H1 (cell line): ENCODE results near the gene ITGAE. TPM values are rescaled to one million over a fixed set of nuclear protein-coding genes. Genes with fewer than 3 reads are reported as not detected.

ENCODE experiments used
- CTCF ChIA-PET: fragments of 300-600 bp; sonication (Branson Sonifier 250); formaldehyde crosslinking; loops from one replicate; lab custom pipeline; 2021; ENCODE audit not compliant: partially characterized antibody; lab: Charles Lee
- POLR2A ChIA-PET: fragments of 300-600 bp; sonication (Branson Sonifier 250); formaldehyde crosslinking; loops from one replicate; lab custom pipeline; 2021; ENCODE audit warnings: inconsistent platforms; ENCODE audit not compliant: partially characterized antibody; lab: Charles Lee
- DNase-seq, 2 experiments: peaks; one replicate each; pipeline versions ENCODE4 v3.0.0 to v3.0.0-alpha.2; 2010 to 2022; ENCODE audit warnings: low spot score in 2 of 2, low read depth in 1 of 2, mixed read lengths in 1 of 2
- FAIRE-seq: peaks from 2 replicates; lab custom pipeline; 2011; peaks lifted over from hg19 to GRCh38; lab: Jason Lieb, UNC
- H2AFZ ChIP-seq: 2 replicates; pipeline ENCODE4 v1.8.1; 2012; ENCODE audit warnings: low read length, inconsistent platforms
- H2AK5ac ChIP-seq: 2 replicates; pipeline ENCODE4 v1.6.1; 2013; ENCODE audit warnings: low read depth, low read length
- H2BK120ac ChIP-seq: replicated peaks from 2 replicates; pipeline ENCODE3; 2013; ENCODE audit warnings: low read depth, low read length, inconsistent platforms
- H2BK12ac ChIP-seq: 2 replicates; pipeline ENCODE4 v1.6.1; 2013; ENCODE audit warnings: low read depth, low read length
- H2BK15ac ChIP-seq: 2 replicates; pipeline ENCODE4 v1.6.1; 2013; ENCODE audit warnings: low read length
- H2BK20ac ChIP-seq: 2 replicates; pipeline ENCODE4 v1.6.1; 2013; ENCODE audit warnings: low read length
- H2BK5ac ChIP-seq: 2 replicates; pipeline ENCODE4 v1.6.1; 2013; ENCODE audit warnings: low read depth, low read length
- H3K14ac ChIP-seq: 2 replicates; pipeline ENCODE4 v1.6.1; 2013; ENCODE audit warnings: inconsistent platforms; ENCODE audit not compliant: insufficient read length
- H3K18ac ChIP-seq: 2 replicates; pipeline ENCODE4 v1.6.1; 2013; ENCODE audit warnings: low read length; ENCODE audit errors: extremely low read depth
- H3K23ac ChIP-seq: 2 replicates; pipeline ENCODE4 v1.6.1; 2013; ENCODE audit warnings: inconsistent platforms; ENCODE audit not compliant: insufficient read length
- H3K23me2 ChIP-seq: 2 replicates; pipeline ENCODE4 v1.6.1; 2013; ENCODE audit warnings: low read depth, low read length
- H3K27ac ChIP-seq: 2 replicates; pipeline ENCODE4 v1.6.1; 2011; ENCODE audit warnings: low read depth, low read length, inconsistent platforms
- H3K27me3 ChIP-seq, 4 experiments: replicated peaks in 1 of 4; 1 replicate in 1 of 4; 2 replicates in 3 of 4; pipeline versions ENCODE4 v1.6.1 to v1.8.1; 2011 to 2013; ENCODE audit warnings: low read length in 3 of 4, mild to moderate bottlenecking in 3 of 4, inconsistent platforms in 2 of 4, mixed read lengths in 2 of 4, moderate library complexity in 1 of 4; ENCODE audit not compliant: control insufficient read depth in 3 of 4, insufficient read depth in 3 of 4; ENCODE audit errors: extremely low read depth in 1 of 4
- H3K36me3 ChIP-seq, 4 experiments: 2 replicates each; pipeline versions ENCODE4 v1.6.1 to v1.8.1; 2011 to 2013; ENCODE audit warnings: mild to moderate bottlenecking in 4 of 4, low read length in 3 of 4, moderate library complexity in 2 of 4, control low read depth in 1 of 4, inconsistent platforms in 1 of 4; ENCODE audit not compliant: insufficient read depth in 4 of 4, control insufficient read depth in 2 of 4
- H3K4ac ChIP-seq: replicated peaks from 2 replicates; pipeline ENCODE3; 2013; ENCODE audit warnings: low read length, low read depth, mixed read lengths, inconsistent platforms; ENCODE audit not compliant: insufficient read length
- H3K4me1 ChIP-seq, 4 experiments: replicated peaks in 1 of 4; 1 replicate in 1 of 4; 2 replicates in 3 of 4; pipeline versions ENCODE4 v1.6.1 to v1.8.1; 2011 to 2013; ENCODE audit warnings: low read length in 3 of 4, inconsistent platforms in 2 of 4, mixed read lengths in 1 of 4; ENCODE audit not compliant: insufficient read depth in 4 of 4, control insufficient read depth in 3 of 4
- H3K4me2 ChIP-seq, 2 experiments: 2 replicates each; pipeline versions ENCODE4 v1.6.1 to v1.8.1; 2011 to 2013; ENCODE audit warnings: low read depth in 2 of 2, low read length in 2 of 2, control low read depth in 1 of 2, inconsistent platforms in 1 of 2, mild to moderate bottlenecking in 1 of 2; ENCODE audit not compliant: insufficient read depth in 1 of 2
- H3K4me3 ChIP-seq, 4 experiments: fragments of 200-600, 300-600 bp in 1 of 4; sonication (generic), shearing (Covaris generic), sonication (Bioruptor Twin) in 1 of 4; 2 replicates each; pipeline versions ENCODE4 v1.5.1 to v1.8.1; 2011 to 2016; ENCODE audit warnings: low read length in 4 of 4, low read depth in 3 of 4, control low read depth in 2 of 4, inconsistent platforms in 2 of 4, mild to moderate bottlenecking in 2 of 4, mixed read lengths in 1 of 4, moderate library complexity in 1 of 4; ENCODE audit not compliant: insufficient read depth in 2 of 4; ENCODE audit errors: extremely low read depth in 1 of 4
- H3K56ac ChIP-seq: replicated peaks from 2 replicates; pipeline ENCODE3; 2013; ENCODE audit warnings: low read depth, mild to moderate bottlenecking, mixed read lengths, low read length, inconsistent platforms; ENCODE audit not compliant: insufficient read length
- H3K79me1 ChIP-seq: 2 replicates; pipeline ENCODE4 v1.6.1; 2013; ENCODE audit warnings: low read depth, low read length, control low read depth
- H3K79me2 ChIP-seq, 2 experiments: 2 replicates each; pipeline versions ENCODE4 v1.6.1 to v1.8.1; 2012 to 2013; ENCODE audit warnings: low read length in 2 of 2, mild to moderate bottlenecking in 2 of 2, inconsistent platforms in 1 of 2; ENCODE audit not compliant: insufficient read depth in 2 of 2, control insufficient read depth in 1 of 2
- H3K9ac ChIP-seq, 4 experiments: replicated peaks in 1 of 4; 1 replicate in 1 of 4; 2 replicates in 3 of 4; pipeline versions ENCODE4 v1.6.1 to v1.8.1; 2011 to 2013; ENCODE audit warnings: low read depth in 3 of 4, low read length in 3 of 4, control low read depth in 2 of 4, mild to moderate bottlenecking in 2 of 4, moderate library complexity in 2 of 4, inconsistent platforms in 1 of 4; ENCODE audit errors: extremely low read depth in 1 of 4
- H3K9me3 ChIP-seq, 2 experiments: 2 replicates each; pipeline versions ENCODE4 v1.6.1 to v1.8.1; 2012 to 2013; ENCODE audit warnings: mild to moderate bottlenecking in 2 of 2, moderate library complexity in 2 of 2, control low read depth in 1 of 2, inconsistent platforms in 1 of 2, low read depth in 1 of 2, low read length in 1 of 2, mixed read lengths in 1 of 2; ENCODE audit not compliant: insufficient read depth in 2 of 2
- H4K20me1 ChIP-seq, 2 experiments: replicated peaks in 1 of 2; 2 replicates each; pipeline versions ENCODE3 to v1.8.1; 2011 to 2013; ENCODE audit warnings: inconsistent platforms in 2 of 2, low read length in 2 of 2, mild to moderate bottlenecking in 1 of 2; ENCODE audit not compliant: insufficient read depth in 2 of 2, control insufficient read depth in 1 of 2
- H4K5ac ChIP-seq: 2 replicates; pipeline ENCODE4 v1.6.1; 2013; ENCODE audit warnings: low read length, low read depth, mixed read lengths, inconsistent platforms; ENCODE audit not compliant: insufficient read length
- H4K8ac ChIP-seq: 2 replicates; pipeline ENCODE4 v1.8.0; 2013; ENCODE audit warnings: mild to moderate bottlenecking, moderate library complexity, low read length, inconsistent platforms; ENCODE audit not compliant: insufficient read depth; ENCODE audit errors: extremely low read depth
- H4K91ac ChIP-seq: replicated peaks from 2 replicates; pipeline ENCODE3; 2013; ENCODE audit warnings: low read length, mixed read lengths, inconsistent platforms; ENCODE audit not compliant: insufficient read length
- ASH2L ChIP-seq: fragments of 200-600, 300-600 bp; sonication (generic); IDR thresholded peaks from one replicate; pipeline ENCODE4 v1.7.1; 2017; ENCODE audit warnings: low read length
- CBX8 ChIP-seq: fragments of 300-800, 300-1000 bp; sonication (generic); IDR thresholded peaks from 2 replicates; pipeline ENCODE4 v1.7.1; 2016; ENCODE audit warnings: low read depth, low read length, borderline replicate concordance
- CEBPB ChIP-seq: IDR thresholded peaks from 2 replicates; pipeline ENCODE4 v1.6.1; 2012; ENCODE audit warnings: low read depth, low read length
- CTBP2 ChIP-seq: IDR thresholded peaks from 2 replicates; pipeline ENCODE4 v1.7.0; 2011; ENCODE audit warnings: borderline replicate concordance, mild to moderate bottlenecking, moderate library complexity, mixed read lengths, low read length; ENCODE audit not compliant: insufficient read depth, insufficient read length
- EGR1 ChIP-seq: IDR thresholded peaks from 2 replicates; pipeline ENCODE4 v1.6.1; 2011; ENCODE audit warnings: low read depth, low read length, borderline replicate concordance
- POU5F1 ChIP-seq: IDR thresholded peaks from 2 replicates; pipeline ENCODE4 v1.6.1; 2011; ENCODE audit warnings: low read depth, mild to moderate bottlenecking, low read length, moderate library complexity
- RBBP5 ChIP-seq: IDR thresholded peaks from 2 replicates; pipeline ENCODE4 v1.7.1; 2012; ENCODE audit warnings: low read depth, mild to moderate bottlenecking, inconsistent platforms, low read length, moderate library complexity, borderline replicate concordance
- SP2 ChIP-seq: IDR thresholded peaks from 2 replicates; pipeline ENCODE4 v1.6.1; 2012; ENCODE audit warnings: mild to moderate bottlenecking, low read length, inconsistent platforms
- SRF ChIP-seq: IDR thresholded peaks from 2 replicates; pipeline ENCODE4 v1.6.1; 2011; ENCODE audit warnings: mild to moderate bottlenecking, low read depth, low read length, moderate library complexity
- ZNF274 ChIP-seq: IDR thresholded peaks from 2 replicates; pipeline ENCODE4 v1.7.0; 2012; ENCODE audit warnings: low read length, borderline replicate concordance; ENCODE audit errors: extremely low read depth
- WGBS, 2 experiments: shearing (Covaris generic) in 1 of 2; methylation state at CpG; one replicate each; pipeline versions ENCODE4 v1.1.6 to v1.1.7; 2013 to 2015; ENCODE audit warnings: low lambda C conversion rate in 2 of 2, mixed read lengths in 2 of 2, inconsistent platforms in 1 of 2, low coverage in 1 of 2, missing lambda C conversion rate in 1 of 2; ENCODE audit not compliant: insufficient replicate concordance in 2 of 2, insufficient coverage in 1 of 2, insufficient read length in 1 of 2; ENCODE audit errors: extremely low coverage in 1 of 2, missing lambda C conversion rate in 1 of 2; 5-methylcytosine and 5-hydroxymethylcytosine counted together
- polyA plus RNA-seq, 7 experiments: library from polyadenylated mRNA; depleted of rRNA in 3 of 7; stranded (reverse) in 5 of 7; unstranded in 2 of 7; fragments of >200 nt in 5 of 7; fragments of 200-250 nt in 2 of 7; gene quantifications; 1 replicate in 5 of 7; 2 replicates in 1 of 7; 4 replicates in 1 of 7; pipeline versions ENCODE4 v1.2.1 to v1.2.3, GENCODE V29; 2011 to 2013; ENCODE audit warnings: missing spikeins in 2 of 7, mixed read lengths in 2 of 7
- total RNA-seq: library from RNA; stranded (reverse); fragmentation: NEBNext Ultra II Directional; extraction: Animal tissue kit (Norgen Biotek cat#: 25700); gene quantifications from 2 replicates; pipeline ENCODE4 v1.2.1, GENCODE V29; 2021
- TF ChIP-seq, protein P1 (sequence below): IDR thresholded peaks from 2 replicates; pipeline ENCODE4 v1.6.1; 2011; ENCODE audit warnings: low read depth, mild to moderate bottlenecking, low read length; ENCODE audit not compliant: insufficient read depth

The ITGAE gene
- total and polyA plus RNA-seq, 2 of the 8 experiments (the other 6 are each of a cell fraction or from before 2014, with no cell fraction given), result 23.2 to 43.1 TPM

DNA sequence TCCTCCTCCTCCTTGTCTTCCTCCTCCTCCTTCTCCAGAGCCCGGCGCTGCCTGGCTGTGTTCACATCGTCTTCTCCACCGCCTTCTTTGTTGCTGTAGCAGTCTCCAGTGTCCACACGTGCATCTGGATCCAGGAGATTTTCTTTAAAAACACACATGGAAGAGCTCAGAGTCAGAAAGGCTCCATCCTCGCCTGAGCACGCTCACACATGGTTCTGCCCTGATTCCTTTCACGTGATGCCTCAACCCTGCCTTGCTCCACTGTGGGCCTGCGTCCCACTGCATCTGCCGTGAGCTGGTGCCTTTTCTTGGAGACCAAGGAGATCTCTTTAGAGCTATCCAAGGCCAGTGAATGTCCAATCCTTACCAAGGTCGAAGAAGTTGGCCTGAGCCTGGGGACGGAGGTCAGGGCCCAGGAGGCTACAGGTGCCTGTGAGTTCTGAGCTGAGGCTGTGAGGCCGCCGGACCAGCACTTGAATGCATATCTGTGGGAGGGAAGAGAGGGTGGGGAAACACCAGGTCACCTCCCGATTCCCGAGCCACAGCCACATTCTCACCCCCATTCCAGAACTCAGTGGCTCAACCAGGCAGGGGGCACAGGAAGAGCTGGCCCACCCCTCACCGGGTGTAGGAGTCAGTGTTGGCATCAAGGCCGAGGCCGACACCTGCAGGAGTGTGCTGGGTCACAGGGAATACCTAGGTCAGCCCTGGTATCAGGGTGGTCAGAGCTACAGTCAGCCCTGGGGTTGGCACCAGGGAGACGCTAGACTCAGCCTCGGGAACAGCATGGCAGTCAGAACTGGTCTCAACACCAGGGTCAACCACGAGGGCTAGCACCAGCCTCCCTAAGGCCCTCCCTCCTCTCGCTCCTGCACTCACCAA, 39.7 kb downstream of the ITGAE start:
- H3K23me2 ChIP-seq, result no peaks in the 10 kb centered on the region
- H3K9me3 ChIP-seq, result peaks cover 0 to 3% of the 10 kb centered on the region in 2 experiments; a peak in 1 of 4 replicates
- H4K91ac ChIP-seq, result no peak overlapping the region
- H3K23ac ChIP-seq, result no peak overlapping the region
- H3K18ac ChIP-seq, result no peak overlapping the region
- no peak overlapping the region for H3K27ac ChIP-seq
- no peak overlapping the region for H2BK120ac ChIP-seq
- no peak overlapping the region for H3K4ac ChIP-seq
- H4K5ac ChIP-seq, result no peak overlapping the region
- POLR2A ChIA-PET, result interaction anchor here (0.7 to 1.3 kb wide), 2 partner anchors 10 kb away, joined by 3 read pairs; no protein-coding TSS in a partner anchor
- no peaks in the 10 kb centered on the region for H3K79me2 ChIP-seq
- 92% methylated on average over 23 of the region's 23 CpGs; no CpG with 5 or more reads in 1 of the 2 experiments for WGBS, 2 experiments
- H2BK20ac ChIP-seq, result no peak overlapping the region
- FAIRE-seq (no peak), DNase-seq (no peak)
- no peaks in the 10 kb centered on the region for H3K4me1 ChIP-seq
- no peaks in the 10 kb centered on the region for H3K27me3 ChIP-seq
- no peak overlapping the region for H2BK5ac ChIP-seq
- no peak overlapping the region for H2AK5ac ChIP-seq
- no peak overlapping the region for H3K9ac ChIP-seq
- H2BK15ac ChIP-seq, result no peak overlapping the region
- H3K14ac ChIP-seq, result no peak overlapping the region
- no peak overlapping the region for H3K4me2 ChIP-seq
- CTCF ChIA-PET, result interaction anchor here (1.1 to 3.5 kb wide), 6 partner anchors 11 to 156 kb away, joined by 3 to 14 read pairs (median 4); no protein-coding TSS in a partner anchor
- no peak overlapping the region for H3K4me3 ChIP-seq
- no peak overlapping the region for H4K8ac ChIP-seq
- no peaks in the 10 kb centered on the region for H3K36me3 ChIP-seq
- no peak overlapping the region for H2BK12ac ChIP-seq
- no peaks in the 10 kb centered on the region for H3K79me1 ChIP-seq
- no peak overlapping the region for H2AFZ ChIP-seq
- no peak overlapping the region for H3K56ac ChIP-seq
- H4K20me1 ChIP-seq, result no peaks in the 10 kb centered on the region
- TF ChIP-seq RBBP5, result no peak
- no peak for TF ChIP-seq SRF
- TF ChIP-seq CEBPB, result no peak
- no peak for TF ChIP-seq POU5F1
- TF ChIP-seq CTBP2, result no peak
- TF ChIP-seq EGR1, result no peak
- TF ChIP-seq CBX8, result no peak
- TF ChIP-seq, protein P1, sequence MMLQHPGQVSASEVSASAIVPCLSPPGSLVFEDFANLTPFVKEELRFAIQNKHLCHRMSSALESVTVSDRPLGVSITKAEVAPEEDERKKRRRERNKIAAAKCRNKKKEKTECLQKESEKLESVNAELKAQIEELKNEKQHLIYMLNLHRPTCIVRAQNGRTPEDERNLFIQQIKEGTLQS, result no peak
- TF ChIP-seq SP2, result no peak
- TF ChIP-seq ZNF274, result no peak
- TF ChIP-seq ASH2L, result no peak
